ENCODE measurements around the gene WDR70.

WDR70 gene

DNA sequence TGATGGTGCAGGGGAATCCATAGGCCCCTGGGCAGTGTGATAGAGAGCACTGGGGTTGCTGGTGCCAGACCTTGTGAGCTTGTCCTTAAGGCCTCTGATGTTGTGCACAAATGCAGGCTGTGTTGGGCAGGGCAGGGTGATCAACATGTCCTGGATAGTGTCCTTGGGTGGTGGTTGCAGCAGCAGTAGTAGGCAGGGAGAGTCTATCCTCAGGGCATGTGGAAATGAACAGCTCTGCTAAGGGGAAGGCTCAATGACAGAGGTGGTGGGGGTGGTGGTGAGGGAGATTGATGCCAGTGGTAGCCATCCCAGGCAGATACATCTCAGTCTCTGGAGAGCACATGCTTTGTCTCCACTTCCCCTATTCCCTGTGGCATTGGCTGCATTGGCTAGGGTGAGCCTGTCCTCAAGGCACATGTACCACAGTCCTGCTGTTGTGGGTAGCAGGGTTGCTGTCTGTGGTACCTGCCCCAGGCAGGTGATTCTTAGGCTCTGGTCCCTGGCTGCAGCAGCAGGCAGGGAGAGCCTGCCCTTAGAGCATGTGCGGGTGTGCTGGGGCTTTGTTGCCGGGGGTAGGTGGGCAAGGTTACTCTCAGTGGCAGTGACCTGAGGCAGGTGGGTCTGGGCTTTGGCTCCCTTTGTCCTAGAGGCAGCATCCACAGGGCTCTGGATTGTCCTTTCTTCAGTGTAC lies 111.1 kb downstream of the WDR70 start:
- Histone ChIP-seq H3K27ac (no peak overlapping the region), H3K27me3 (no peaks in the 10 kb centered on the region), H4K20me1 (no peaks in the 10 kb centered on the region), H3K9me3 (peaks cover 20% of the 10 kb centered on the region), H3K9ac (no peak overlapping the region), H3K4me2 (no peak overlapping the region), H3K4me1 (no peaks in the 10 kb centered on the region), H3K4me3 (no peak overlapping the region), H3K36me3 (peaks cover 34% of the 10 kb centered on the region)
- TF ChIP-seq Cebpa-rat (IDR thresholded peaks at IDR 0.05): no peak

DNA sequence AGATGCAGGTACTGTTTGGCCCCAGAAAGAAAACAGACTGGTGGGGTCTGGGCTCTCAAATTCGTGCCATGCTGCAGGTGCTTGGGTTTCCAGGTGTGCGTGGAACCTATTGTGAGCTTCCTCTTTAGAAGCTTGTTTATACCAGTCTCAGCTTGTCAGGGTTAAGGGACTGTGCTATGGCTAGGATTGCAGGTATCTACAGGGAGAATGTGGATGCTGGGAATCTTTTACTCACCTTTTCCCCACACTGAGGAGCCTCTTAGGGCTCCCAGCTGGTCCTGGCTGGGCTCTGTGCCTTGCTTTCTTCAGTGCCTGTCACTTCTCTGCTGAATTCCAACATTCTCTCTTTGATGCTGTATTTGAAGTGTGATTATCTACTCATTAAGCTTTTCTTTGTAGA lies 111.8 kb downstream of the WDR70 start:
- H3K27me3 ChIP-seq: no peaks in the 10 kb centered on the region
- no peak for TF ChIP-seq Cebpa-rat (IDR thresholded peaks at IDR 0.05)
- no peak overlapping the region for H3K4me2 ChIP-seq
- no peaks in the 10 kb centered on the region for H4K20me1 ChIP-seq
- peaks cover 20% of the 10 kb centered on the region for H3K9me3 ChIP-seq
- H3K4me1 ChIP-seq: no peaks in the 10 kb centered on the region
- peaks cover 33% of the 10 kb centered on the region for H3K36me3 ChIP-seq
- no peak overlapping the region for H3K27ac ChIP-seq
- H3K4me3 ChIP-seq: no peak overlapping the region
- no peak overlapping the region for H3K9ac ChIP-seq

DNA sequence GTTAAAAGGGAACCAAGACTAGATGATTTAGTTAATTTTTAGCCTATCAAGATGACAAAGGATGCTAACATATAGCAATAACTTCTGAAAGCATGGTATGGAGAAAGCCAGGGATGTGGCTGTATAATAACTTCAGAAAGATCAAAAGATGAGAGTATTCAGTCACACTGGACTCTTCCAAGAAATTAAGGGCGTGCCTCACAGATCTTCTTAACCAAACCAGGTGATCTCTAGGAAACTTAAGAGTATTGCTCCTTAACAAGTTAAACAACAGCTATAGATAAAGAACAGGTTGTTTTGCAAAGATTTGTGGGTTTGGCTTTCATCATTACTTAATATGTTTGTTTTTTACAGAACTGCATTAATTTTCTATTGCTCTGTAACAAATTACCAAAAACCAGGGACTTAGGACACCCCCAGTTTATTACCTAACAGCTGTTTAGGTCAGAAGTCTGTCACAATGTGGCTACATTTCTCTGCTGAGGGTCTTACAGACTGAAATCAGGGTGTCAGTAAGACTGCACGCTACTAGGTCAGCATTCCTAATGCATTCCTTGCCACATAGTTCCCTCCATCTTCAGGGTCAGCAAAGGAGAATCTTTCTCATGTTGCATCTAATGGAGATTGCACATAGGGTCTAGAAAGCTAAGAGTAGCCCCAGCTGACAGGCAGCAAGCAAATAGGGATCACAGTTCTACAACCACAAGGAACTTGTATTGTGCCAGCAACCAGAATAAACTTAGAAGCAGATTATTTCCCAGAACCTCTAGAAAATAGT lies 113.8 kb downstream of the WDR70 start:
- TF ChIP-seq Cebpa-rat (IDR thresholded peaks at IDR 0.05): no peak
- Histone ChIP-seq H3K4me2 (no peak overlapping the region), H3K27me3 (no peaks in the 10 kb centered on the region), H3K4me1 (no peaks in the 10 kb centered on the region), H3K9ac (no peak overlapping the region), H4K20me1 (no peaks in the 10 kb centered on the region), H3K36me3 (peaks cover 40% of the 10 kb centered on the region), H3K4me3 (no peak overlapping the region), H3K27ac (no peak overlapping the region), H3K9me3 (peaks cover 15% of the 10 kb centered on the region)

DNA sequence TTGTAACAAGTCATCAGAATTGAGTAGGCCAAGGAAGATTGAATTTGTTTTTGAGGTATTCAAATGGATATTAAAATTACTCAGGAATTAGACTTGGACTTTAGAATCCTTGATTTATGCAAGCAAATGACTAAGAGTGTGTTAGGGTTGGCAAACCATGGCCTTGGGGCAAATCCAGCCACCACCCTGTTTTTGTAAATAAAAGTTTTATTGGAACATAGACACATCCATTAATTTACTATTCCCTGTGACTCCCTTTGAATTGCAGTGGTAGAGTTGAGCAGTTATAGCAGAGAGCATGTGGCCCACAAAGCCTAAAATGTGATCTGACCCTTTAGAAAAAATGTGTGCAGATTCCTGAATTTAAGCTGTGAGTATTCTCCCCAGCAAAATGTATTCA lies 115.6 kb downstream of the WDR70 start:
- Histone ChIP-seq H4K20me1 (no peaks in the 10 kb centered on the region), H3K27me3 (no peaks in the 10 kb centered on the region), H3K4me3 (no peak overlapping the region), H3K9ac (no peak overlapping the region), H3K27ac (no peak overlapping the region), H3K4me2 (no peak overlapping the region), H3K9me3 (no peaks in the 10 kb centered on the region), H3K36me3 (peaks cover 38% of the 10 kb centered on the region), H3K4me1 (no peaks in the 10 kb centered on the region)
- TF ChIP-seq Cebpa-rat (IDR thresholded peaks at IDR 0.05): no peak

DNA sequence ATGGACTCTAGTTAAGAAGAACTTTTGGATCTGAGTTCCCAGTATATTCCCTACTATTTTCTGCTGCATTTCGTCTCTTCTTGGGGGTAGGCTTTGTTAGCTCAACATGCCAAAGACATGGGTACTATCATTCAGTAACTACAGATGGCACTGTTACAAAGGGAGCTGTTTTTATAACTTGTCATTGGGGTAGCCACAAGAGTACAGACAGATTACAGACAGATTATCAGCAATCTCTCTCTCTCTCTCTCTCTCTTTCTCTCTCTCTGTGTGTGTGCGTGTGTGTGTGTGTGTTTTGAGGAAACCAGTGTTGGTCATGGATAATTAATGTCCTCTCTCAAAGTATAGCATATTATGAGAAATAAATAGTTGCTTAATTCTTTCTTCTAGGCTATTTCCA lies 116.1 kb downstream of the WDR70 start:
- no peak overlapping the region for H3K4me2 ChIP-seq
- peaks cover 39% of the 10 kb centered on the region for H3K36me3 ChIP-seq
- no peak overlapping the region for H3K9ac ChIP-seq
- H3K27me3 ChIP-seq: no peaks in the 10 kb centered on the region
- no peak overlapping the region for H3K27ac ChIP-seq
- no peak overlapping the region for H3K4me3 ChIP-seq
- no peak for TF ChIP-seq Cebpa-rat (IDR thresholded peaks at IDR 0.05)
- no peaks in the 10 kb centered on the region for H3K9me3 ChIP-seq
- H3K4me1 ChIP-seq: no peaks in the 10 kb centered on the region
- H4K20me1 ChIP-seq: no peaks in the 10 kb centered on the region

DNA sequence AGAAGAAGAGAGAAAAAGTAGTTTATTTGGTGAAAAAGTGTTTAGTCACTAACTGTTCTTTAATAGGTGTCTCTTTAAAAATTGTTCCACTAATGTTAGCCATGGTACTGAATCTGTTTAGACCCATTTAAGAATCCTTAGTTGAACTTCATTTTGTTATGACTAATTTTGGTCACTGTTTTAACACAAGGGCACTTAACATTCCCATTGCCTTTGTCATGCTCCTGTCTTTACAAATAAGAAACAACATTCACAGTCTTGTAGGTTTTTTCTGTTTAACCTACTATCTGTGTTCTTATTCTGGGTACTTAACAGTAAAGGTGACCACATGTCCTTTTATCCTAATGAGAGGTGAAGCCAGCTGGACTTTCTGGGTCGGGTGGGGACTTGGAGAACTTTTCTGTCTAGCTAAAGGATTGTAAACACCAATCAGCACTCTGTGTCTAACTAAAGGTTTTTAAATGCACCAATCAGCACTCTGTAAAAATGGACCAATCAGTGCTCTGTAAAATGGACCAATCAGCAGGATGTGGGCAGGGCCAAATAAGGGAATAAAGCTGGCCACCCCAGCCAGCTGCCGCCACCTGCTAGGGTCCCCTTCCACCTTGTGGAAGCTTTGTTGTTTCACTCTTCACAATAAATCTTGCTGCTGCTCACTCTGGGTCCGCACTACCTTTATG lies 116.7 kb downstream of the WDR70 start:
- Histone ChIP-seq H4K20me1 (no peaks in the 10 kb centered on the region), H3K9ac (no peak overlapping the region), H3K4me3 (no peak overlapping the region), H3K36me3 (peaks cover 38% of the 10 kb centered on the region), H3K27ac (no peak overlapping the region), H3K9me3 (no peaks in the 10 kb centered on the region), H3K27me3 (no peaks in the 10 kb centered on the region), H3K4me2 (no peak overlapping the region), H3K4me1 (no peaks in the 10 kb centered on the region)
- no peak for TF ChIP-seq Cebpa-rat (IDR thresholded peaks at IDR 0.05)

DNA sequence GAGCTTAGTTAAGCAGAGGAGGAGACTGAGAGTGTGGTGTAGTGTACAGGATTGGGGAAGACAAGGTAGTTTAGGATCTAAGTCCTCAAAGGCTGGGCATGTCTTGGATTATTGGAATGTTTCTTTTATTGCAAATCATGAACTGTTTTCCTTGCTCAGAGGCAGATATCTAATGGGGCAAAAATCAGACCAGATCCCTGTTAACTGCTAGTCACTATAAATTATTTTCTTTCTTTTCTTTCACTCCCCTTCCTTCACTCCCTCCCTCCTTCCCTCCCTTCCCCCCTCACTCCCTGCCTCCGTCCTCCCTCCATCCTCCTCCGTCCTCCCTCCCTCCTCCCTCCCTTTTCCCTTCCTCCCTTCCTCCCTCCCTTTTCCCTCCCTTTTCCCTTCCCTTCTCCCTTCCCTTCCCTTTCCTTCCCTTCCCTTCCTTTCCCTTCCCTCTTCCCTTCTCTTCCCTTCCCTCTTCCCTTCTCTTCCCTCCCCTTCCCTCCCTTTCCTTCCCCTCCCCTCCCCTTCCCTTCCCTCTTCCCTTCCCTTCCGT lies 117.9 kb downstream of the WDR70 start:
- TF ChIP-seq Cebpa-rat (IDR thresholded peaks at IDR 0.05): no peak
- H3K4me1 ChIP-seq: no peaks in the 10 kb centered on the region
- H3K4me3 ChIP-seq: no peak overlapping the region
- no peaks in the 10 kb centered on the region for H3K9me3 ChIP-seq
- no peaks in the 10 kb centered on the region for H4K20me1 ChIP-seq
- no peak overlapping the region for H3K27ac ChIP-seq
- no peak overlapping the region for H3K9ac ChIP-seq
- H3K27me3 ChIP-seq: no peaks in the 10 kb centered on the region
- H3K4me2 ChIP-seq: no peak overlapping the region
- H3K36me3 ChIP-seq: peaks cover 34% of the 10 kb centered on the region

DNA sequence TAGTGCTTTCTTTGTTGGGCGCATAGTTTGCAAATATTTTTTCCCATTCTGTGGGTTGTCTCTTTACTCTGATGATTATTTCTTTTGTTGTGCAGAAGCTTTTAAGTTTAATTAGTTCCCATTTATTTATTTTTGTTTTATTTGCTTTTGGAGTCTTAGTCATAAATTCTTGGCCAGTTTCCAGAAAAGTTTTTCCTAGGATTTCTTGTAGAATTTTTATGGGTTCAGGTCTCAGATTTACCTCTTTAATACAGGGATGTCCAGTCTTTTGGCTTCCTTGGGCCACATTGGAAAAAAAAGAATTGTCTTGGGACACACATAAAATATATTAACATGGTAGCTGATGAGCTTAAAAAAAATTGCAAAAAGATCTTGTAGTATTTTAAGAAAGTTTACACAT lies 122.0 kb downstream of the WDR70 start:
- Histone ChIP-seq H3K27ac (no peak overlapping the region), H3K4me2 (no peak overlapping the region), H4K20me1 (no peaks in the 10 kb centered on the region), H3K36me3 (peaks cover 50% of the 10 kb centered on the region), H3K27me3 (no peaks in the 10 kb centered on the region), H3K9ac (no peak overlapping the region), H3K9me3 (0 out of 2 replicates have a peak, but pooled peaks cover 6% of the 10 kb centered on the region), H3K4me1 (no peaks in the 10 kb centered on the region), H3K4me3 (no peak overlapping the region)
- TF ChIP-seq Cebpa-rat (IDR thresholded peaks at IDR 0.05): no peak

DNA sequence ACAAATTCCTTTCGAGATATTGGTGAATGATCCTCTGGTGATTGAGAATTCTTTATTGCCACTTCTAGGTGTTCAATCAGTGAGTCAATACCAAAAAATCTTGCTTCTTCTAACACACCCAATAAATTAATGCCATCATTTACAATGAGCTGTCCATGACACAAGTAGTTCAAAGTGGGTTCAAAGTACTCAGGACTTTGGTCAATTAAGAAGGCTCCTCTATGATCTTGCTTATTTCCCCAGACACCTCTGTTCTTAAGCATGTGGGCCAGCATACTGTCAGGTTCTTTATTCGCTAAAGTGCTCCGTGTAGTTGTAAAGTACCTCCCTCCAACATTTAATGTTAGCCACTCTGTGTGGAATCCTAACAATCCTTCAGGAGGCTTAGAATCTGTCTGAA lies 127.1 kb downstream of the WDR70 start:
- H3K27me3 ChIP-seq: no peaks in the 10 kb centered on the region
- no peaks in the 10 kb centered on the region for H3K4me1 ChIP-seq
- no peaks in the 10 kb centered on the region for H4K20me1 ChIP-seq
- H3K9ac ChIP-seq: no peak overlapping the region
- H3K36me3 ChIP-seq: peaks cover 26% of the 10 kb centered on the region
- TF ChIP-seq Cebpa-rat (IDR thresholded peaks at IDR 0.05): no peak
- H3K4me3 ChIP-seq: no peak overlapping the region
- H3K27ac ChIP-seq: no peak overlapping the region
- H3K9me3 ChIP-seq: 0 out of 2 replicates have a peak, but pooled peaks cover 6% of the 10 kb centered on the region
- no peak overlapping the region for H3K4me2 ChIP-seq

DNA sequence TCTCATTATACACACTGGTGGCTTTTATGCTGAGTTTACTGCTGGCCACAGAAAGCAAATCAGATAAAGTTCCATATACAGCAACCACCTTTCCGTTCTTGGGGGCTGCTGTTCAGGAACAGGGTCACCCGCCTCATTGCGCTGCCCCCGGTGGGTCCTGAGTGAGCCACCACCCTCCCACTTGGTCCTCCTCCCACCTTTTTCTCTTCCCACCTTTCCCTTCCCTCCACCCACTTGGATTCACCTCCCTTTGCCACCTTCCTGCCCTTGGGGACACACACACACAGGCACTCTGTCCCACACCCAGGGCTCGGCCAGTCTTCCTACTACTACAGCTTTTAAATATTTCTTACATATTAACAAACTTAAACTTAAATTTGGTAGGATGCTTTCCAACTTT lies 127.6 kb downstream of the WDR70 start:
- no peak for TF ChIP-seq Cebpa-rat (IDR thresholded peaks at IDR 0.05)
- no peak overlapping the region for H3K27ac ChIP-seq
- no peak overlapping the region for H3K4me3 ChIP-seq
- peaks cover 26% of the 10 kb centered on the region for H3K36me3 ChIP-seq
- 0 out of 2 replicates have a peak, but pooled peaks cover 6% of the 10 kb centered on the region for H3K9me3 ChIP-seq
- H4K20me1 ChIP-seq: no peaks in the 10 kb centered on the region
- H3K27me3 ChIP-seq: no peaks in the 10 kb centered on the region
- H3K4me1 ChIP-seq: no peaks in the 10 kb centered on the region
- H3K9ac ChIP-seq: no peak overlapping the region
- no peak overlapping the region for H3K4me2 ChIP-seq

All from BLaER1 (cell line).